Aorta (tissue), 5 donors: ENCODE data around the gene TRIM5. TPM values are rescaled to one million over a fixed set of nuclear protein-coding genes. Genes with fewer than 3 reads are reported as not detected.
"Not testable (repeated sequence)": the region's sequence is repeated elsewhere in the genome, so short reads cannot be mapped to it uniquely, and the experiment has no call there.

Experiments used
- ATAC-seq: fragments of 200-7000 bp; cut with Tn5 transposase; one replicate; pipeline ENCODE4 v1.9.1; 2022; ENCODE audit warnings: moderate library complexity; ENCODE audit not compliant: low FRiP score
- DNase-seq, 2 donors: peaks; one replicate each; pipeline ENCODE4 v3.0.0-alpha.2; 2020
- H3K27ac ChIP-seq, 2 donors: one replicate each; pipeline ENCODE4 v1.5.1; 2013; ENCODE audit warnings: low read length in 2 of 2, mild to moderate bottlenecking in 2 of 2, moderate library complexity in 2 of 2, control low read depth in 1 of 2, inconsistent platforms in 1 of 2, low read depth in 1 of 2
- H3K27me3 ChIP-seq, 2 donors: one replicate each; pipeline ENCODE4 v1.6.1; 2013; ENCODE audit warnings: control low read depth in 1 of 2, low read length in 1 of 2, mild to moderate bottlenecking in 1 of 2, moderate library complexity in 1 of 2; ENCODE audit not compliant: insufficient read depth in 2 of 2, control insufficient read depth in 1 of 2
- H3K36me3 ChIP-seq, 2 donors: one replicate each; pipeline ENCODE4 v1.6.1; 2013; ENCODE audit warnings: control low read depth in 1 of 2, low read length in 1 of 2, mild to moderate bottlenecking in 1 of 2; ENCODE audit not compliant: insufficient read depth in 2 of 2, control insufficient read depth in 1 of 2
- H3K4me1 ChIP-seq, 2 donors: one replicate each; pipeline ENCODE4 v1.6.1; 2013; ENCODE audit warnings: low read length in 2 of 2, control low read depth in 1 of 2, mild to moderate bottlenecking in 1 of 2, moderate library complexity in 1 of 2; ENCODE audit not compliant: insufficient read depth in 2 of 2, control insufficient read depth in 1 of 2
- H3K4me3 ChIP-seq, 2 donors: one replicate each; pipeline ENCODE4 v1.5.1; 2013; ENCODE audit warnings: low read length in 2 of 2, control low read depth in 1 of 2, mild to moderate bottlenecking in 1 of 2
- H3K9me3 ChIP-seq: one replicate; pipeline ENCODE4 v1.6.1; 2013; ENCODE audit warnings: mild to moderate bottlenecking, low read length; ENCODE audit not compliant: control insufficient read depth
- WGBS, 2 donors: extraction: QIAGEN DNeasy Blood & Tissue Kit; methylation state at CpG; one replicate each; pipeline ENCODE4 v1.1.7; 2013; 5-methylcytosine and 5-hydroxymethylcytosine counted together
- intact Hi-C, 2 donors: fragments of 100-400 bp; cut with DNase I; formaldehyde crosslinking; loops; one replicate each; pipeline versions ENCODE4 v1.14.2 to v1.15.0; 2022
- polyA plus RNA-seq, 2 donors: library from polyadenylated mRNA; stranded (reverse); fragments of 200-250 nt; gene quantifications; one replicate each; pipeline ENCODE4 v1.2.3, GENCODE V29; 2013
- total RNA-seq, 2 donors: library from RNA; stranded (reverse); fragmentation: NEBNext Ultra II Directional; extraction: Animal tissue kit (Norgen Biotek cat#: 25700); gene quantifications; one replicate each; pipeline ENCODE4 v1.2.1, GENCODE V29; 2021
- donor health status: healthy with polysubstance abuse.
- donor health status: Bipolar disorder and iron deficiency.
- donor health status: DM: no; HTN: no; CAD: no.
- donor health status: DM: no; HTN: no; CAD: no.
- donor health status: DM: yes; HTN: yes; CAD: no.

The TRIM5 gene
- total and polyA plus RNA-seq, 4 donors = 16.0 to 42.0 (median 29.9) TPM

DNA sequence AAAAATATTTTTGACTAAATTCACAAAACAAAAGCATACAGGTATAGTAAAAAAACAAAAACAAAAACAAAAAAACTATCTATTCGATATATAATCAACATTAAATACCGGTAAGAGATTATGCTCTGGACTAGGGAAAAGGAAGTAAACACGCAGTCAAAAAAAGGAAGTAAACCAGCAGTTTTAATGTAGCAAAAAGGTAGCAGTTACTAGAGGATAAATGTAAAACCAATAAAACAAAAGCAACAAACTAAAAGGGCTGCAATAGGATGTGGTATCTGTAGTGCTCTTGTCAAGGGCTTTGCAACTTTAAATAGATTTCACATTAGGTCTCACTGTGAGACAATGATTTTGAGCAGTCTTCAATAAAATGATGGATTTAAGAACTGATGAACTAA, 7.1 kb upstream of the TRIM5 start:
- 89 to 91% methylated on average over 3 of the region's 3 CpGs for WGBS, 2 donors
- H3K4me1 ChIP-seq = peaks cover 0 to 4% of the 10 kb centered on the region in 2 donors
- intact Hi-C loops = loop anchor here in 1 of 2 donors (5.0 kb wide), 1 partner anchor 90 kb away; no protein-coding TSS in a partner anchor
- DNase-seq = no peak
- H3K27me3 ChIP-seq = no peaks in the 10 kb centered on the region
- H3K4me3 ChIP-seq = no peak overlapping the region
- H3K27ac ChIP-seq = no peak overlapping the region
- H3K36me3 ChIP-seq = peaks cover 3 to 8% of the 10 kb centered on the region in 2 donors
- H3K9me3 ChIP-seq = no peaks in the 10 kb centered on the region
- no peak for ATAC-seq

DNA sequence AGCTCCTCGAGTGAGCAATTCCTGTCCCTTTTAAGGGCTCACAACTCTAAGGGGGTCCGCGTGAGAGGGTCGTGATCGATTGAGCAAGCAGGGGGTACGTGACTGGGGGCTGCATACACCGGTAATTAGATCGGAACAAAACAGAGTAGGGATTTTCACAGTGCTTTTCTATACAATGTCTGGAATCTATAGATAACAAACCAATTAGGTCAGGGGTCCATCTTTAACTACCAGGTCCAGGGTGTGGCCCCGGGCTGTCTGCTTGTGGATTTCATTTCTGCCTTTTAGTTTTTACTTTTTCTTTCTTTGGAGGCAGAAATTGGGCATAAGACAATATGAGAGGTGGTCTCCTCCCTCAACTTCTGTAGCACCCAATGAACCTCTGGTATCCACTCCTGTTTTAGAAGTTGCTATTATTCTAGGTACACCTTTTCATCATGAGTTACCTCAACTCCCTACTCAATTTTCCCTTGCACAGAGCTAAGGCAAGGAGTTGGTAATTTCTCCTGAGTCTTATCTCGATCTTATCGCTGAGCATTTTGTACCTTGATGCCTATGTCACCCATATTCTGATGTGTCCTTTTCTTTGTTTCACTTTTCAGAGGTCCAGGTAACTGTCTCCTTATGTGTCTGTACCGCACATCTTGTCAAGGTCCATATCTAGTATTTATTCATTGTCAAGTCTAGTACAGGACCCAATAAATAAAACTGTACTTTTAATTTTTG, 6.5 kb upstream of the TRIM5 start:
- not testable (repeated sequence) for H3K36me3 ChIP-seq, ATAC-seq, H3K9me3 ChIP-seq, DNase-seq, H3K4me1 ChIP-seq, H3K27me3 ChIP-seq
- 62 to 69% methylated on average over 12 of the region's 12 CpGs for WGBS, 2 donors
- Histone ChIP-seq H3K27ac (peak overlapping the region; percentile 61 to 82), H3K4me3 (peak overlapping the region in 1 of 2 donors; percentile 84)
- intact Hi-C loops = loop anchor here in 1 of 2 donors (5.0 kb wide), 1 partner anchor 89 kb away; no protein-coding TSS in a partner anchor

DNA sequence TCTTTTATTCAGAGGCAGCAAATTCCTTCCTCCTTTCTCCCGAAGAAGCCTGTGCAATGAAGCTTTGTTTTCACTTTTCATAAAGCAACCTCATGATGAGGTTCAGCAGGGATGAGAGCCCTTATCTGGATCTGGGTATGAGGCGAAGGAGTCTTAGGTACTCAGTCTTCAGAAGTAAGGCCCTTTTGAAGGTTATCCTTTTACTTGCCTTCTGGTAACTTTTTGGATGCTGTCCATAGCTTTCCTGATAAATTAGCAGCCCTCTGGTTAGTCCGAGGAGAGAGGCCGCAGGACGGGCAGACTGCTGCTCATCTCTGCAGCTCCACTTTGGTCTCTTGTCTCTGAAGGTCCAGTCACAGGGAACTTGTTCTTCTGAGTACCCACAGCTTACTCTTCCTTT, 5.9 kb upstream of the TRIM5 start:
- Histone ChIP-seq H3K27ac (peak overlapping the region; percentile 61 to 82), H3K4me3 (peak overlapping the region; percentile 84), H3K4me1 (peaks cover 0 to 4% of the 10 kb centered on the region in 2 donors), H3K27me3 (no peaks in the 10 kb centered on the region), H3K36me3 (peaks cover 0 to 3% of the 10 kb centered on the region in 2 donors), H3K9me3 (no peaks in the 10 kb centered on the region)
- whole genome bisulfite sequencing, 2 donors = 6 to 7% methylated on average over 5 of the region's 5 CpGs
- intact Hi-C loops = loop anchor here in 1 of 2 donors (5.0 kb wide), 1 partner anchor 88 kb away; no protein-coding TSS in a partner anchor
- DNase-seq (no peak), ATAC-seq (peak; percentile 69)

DNA sequence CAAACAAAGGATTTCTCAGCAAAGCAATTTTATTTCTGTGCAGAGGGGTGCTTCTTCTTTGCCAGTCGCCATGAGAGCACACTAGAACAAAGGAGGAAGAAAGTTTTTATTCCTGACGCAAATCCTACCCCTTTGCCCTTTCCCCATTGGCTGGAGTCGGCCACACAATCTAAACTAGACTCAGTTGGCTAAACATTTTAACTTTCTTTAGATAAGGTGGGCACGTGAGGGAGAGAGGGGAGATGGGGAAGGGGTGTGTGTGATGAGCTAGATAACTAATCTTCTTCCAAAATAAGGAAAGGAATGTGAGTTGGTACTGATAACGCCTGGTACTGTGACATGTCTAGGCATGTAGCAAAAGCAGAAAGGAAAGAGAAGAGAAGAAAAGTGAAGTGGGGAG, 5.3 kb upstream of the TRIM5 start:
- DNase-seq (no peak), ATAC-seq (peak; percentile 80)
- intact Hi-C loops = loop anchor here in 1 of 2 donors (5.0 kb wide), 1 partner anchor 88 kb away; no protein-coding TSS in a partner anchor
- peaks cover 0 to 4% of the 10 kb centered on the region in 2 donors for H3K4me1 ChIP-seq
- H3K27me3 ChIP-seq = no peaks in the 10 kb centered on the region
- no peaks in the 10 kb centered on the region for H3K9me3 ChIP-seq
- peak overlapping the region; percentile 94 to 98 for H3K27ac ChIP-seq
- H3K36me3 ChIP-seq = peaks cover 0 to 3% of the 10 kb centered on the region in 2 donors
- peak overlapping the region; percentile 84 for H3K4me3 ChIP-seq
- 1 to 6% methylated on average over 5 of the region's 5 CpGs for WGBS, 2 donors

DNA sequence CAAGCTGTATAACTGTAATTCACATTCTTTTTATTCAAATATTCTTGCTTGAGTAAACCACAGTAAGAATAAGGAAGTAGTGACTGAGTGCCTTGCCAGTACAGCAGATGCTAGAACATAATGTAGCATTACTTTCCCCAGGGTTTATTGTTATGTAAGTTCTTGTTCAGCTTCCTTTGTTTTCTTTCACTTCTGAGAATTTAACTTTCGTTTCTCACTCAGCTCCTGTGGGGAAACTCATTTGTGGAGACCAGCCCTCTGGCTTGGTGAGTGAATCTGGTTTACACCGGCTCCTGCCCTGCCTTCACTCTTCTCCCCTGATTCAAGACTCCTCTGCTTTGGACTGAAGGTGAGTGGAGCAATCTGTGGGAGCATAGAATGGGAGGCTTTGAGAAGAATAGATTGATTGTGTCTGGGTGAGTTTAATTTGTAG, 4.7 kb upstream of the TRIM5 start, which contains the start of gene TRIM22:
Gene TRIM22, plus strand, starts transcription at position 240 of the 433 bp plus-strand sequence. CDS start 6,443 bp downstream, outside the sequence.
- peaks cover 0 to 3% of the 10 kb centered on the region in 2 donors for H3K36me3 ChIP-seq
- WGBS, 2 donors = 0% methylated on average over 2 of the region's 2 CpGs
- peaks cover 0 to 4% of the 10 kb centered on the region in 2 donors for H3K4me1 ChIP-seq
- DNase-seq (peak in 1 of 2 donors; percentile 64), ATAC-seq (peak; percentile 79)
- H3K27me3 ChIP-seq = no peaks in the 10 kb centered on the region
- intact Hi-C loops = loop anchor here in 1 of 2 donors (10.0 kb wide), 1 partner anchor 65 kb away; the partner anchor contains the start of gene TRIM34
- H3K9me3 ChIP-seq = no peaks in the 10 kb centered on the region
- H3K4me3 ChIP-seq = peak within 1 kb of the TSS; percentile 84
- peak within 1 kb of the TSS; percentile 94 to 98 for H3K27ac ChIP-seq

DNA sequence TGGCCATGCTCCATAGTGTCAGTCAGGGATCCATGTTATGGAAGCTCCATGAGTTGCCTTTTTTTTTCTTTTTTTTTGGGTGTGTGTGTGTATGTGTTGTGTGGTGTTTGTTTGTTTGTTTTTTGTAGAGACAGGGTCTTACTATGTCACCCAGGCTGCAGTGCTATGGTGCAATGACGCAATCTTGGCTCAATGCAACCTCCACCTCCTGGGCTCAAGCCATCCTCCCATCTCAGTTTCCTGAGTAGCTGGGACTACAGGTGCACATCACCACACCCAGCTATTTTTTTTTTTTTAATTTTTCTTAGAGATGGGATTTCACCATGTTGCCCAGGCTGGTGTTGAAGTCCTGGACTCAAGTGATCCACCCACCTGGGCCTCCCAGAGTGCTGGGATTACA, 3.6 kb upstream of the TRIM5 start:
- H3K27ac ChIP-seq = peak overlapping the region in 1 of 2 donors; percentile 36
- ATAC-seq (no peak), DNase-seq (no peak)
- intact Hi-C loops = loop anchor here in 1 of 2 donors (10.0 kb wide), 1 partner anchor 64 kb away; the partner anchor contains the start of gene TRIM34
- H3K36me3 ChIP-seq = no peaks in the 10 kb centered on the region
- no peaks in the 10 kb centered on the region for H3K9me3 ChIP-seq
- peaks cover 0 to 4% of the 10 kb centered on the region in 2 donors for H3K4me1 ChIP-seq
- 92 to 98% methylated on average over 1 of the region's 1 CpG for WGBS, 2 donors
- H3K27me3 ChIP-seq = no peaks in the 10 kb centered on the region
- no peak overlapping the region for H3K4me3 ChIP-seq

DNA sequence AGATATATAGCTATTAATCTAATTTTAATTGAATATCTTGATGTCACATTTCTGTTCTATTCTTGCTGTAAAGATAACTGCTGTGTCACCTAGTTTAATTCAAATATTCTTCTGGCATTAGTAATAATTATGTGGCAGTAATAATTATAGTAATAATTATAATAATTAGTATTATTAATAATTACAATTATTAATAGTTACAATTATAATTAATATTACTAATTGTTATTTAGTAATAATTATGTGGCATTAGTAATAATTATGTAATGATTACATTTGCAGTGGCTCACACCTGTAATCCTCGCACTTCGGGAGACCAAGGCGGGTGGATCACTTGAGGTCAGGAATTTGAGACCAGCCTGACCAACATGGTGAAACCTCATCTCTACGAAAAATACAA, 1.6 kb upstream of the TRIM5 start:
- peaks cover 0 to 4% of the 10 kb centered on the region in 2 donors for H3K4me1 ChIP-seq
- intact Hi-C loops = loop anchor here in 1 of 2 donors (10.0 kb wide), 1 partner anchor 62 kb away; the partner anchor contains the start of gene TRIM34
- no peaks in the 10 kb centered on the region for H3K27me3 ChIP-seq
- H3K36me3 ChIP-seq = no peaks in the 10 kb centered on the region
- WGBS, 2 donors = 97% methylated on average over 4 of the region's 4 CpGs
- DNase-seq (no peak), ATAC-seq (no peak)
- H3K9me3 ChIP-seq = no peaks in the 10 kb centered on the region
- H3K27ac ChIP-seq = no peak overlapping the region
- no peak overlapping the region for H3K4me3 ChIP-seq

DNA sequence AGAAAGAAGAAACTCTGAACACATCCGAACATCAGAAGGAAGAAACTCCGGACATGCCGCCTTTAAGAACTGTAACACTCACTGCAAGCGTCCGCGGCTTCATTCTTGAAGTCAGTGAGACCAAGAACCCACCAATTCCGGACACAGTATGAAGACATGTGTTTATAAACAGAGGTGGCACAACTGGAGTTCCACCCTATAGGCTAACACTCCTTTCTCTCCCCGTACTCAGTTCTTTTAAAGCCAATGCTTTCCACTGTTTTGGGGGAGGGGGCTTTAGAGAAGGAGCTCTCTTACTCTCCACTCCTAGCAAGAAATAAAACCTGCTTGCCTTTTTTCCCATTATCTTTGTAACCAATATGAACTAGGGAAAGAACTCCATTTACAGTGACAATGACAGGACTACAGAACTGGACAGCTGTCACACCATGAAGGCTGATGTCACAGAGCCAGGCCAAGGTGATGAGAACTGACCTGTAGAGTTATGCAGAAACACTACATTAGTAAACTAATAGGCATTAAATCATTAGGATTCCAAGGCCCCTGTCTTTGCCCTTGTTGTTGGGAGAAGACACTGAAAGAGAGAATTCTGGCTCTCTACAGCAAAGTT, 733 bp downstream of the TRIM5 start:
- peak overlapping the region; percentile 97 to 98 for H3K27ac ChIP-seq

More for the DNA sequence above, 733 bp downstream of the TRIM5 start:
- Histone ChIP-seq H3K4me1 (no peaks in the 10 kb centered on the region), H3K27me3 (no peaks in the 10 kb centered on the region), H3K4me3 (peak overlapping the region; percentile 81 to 88), H3K36me3 (peaks cover 0 to 1% of the 10 kb centered on the region in 2 donors), H3K9me3 (no peaks in the 10 kb centered on the region)
- 32 to 35% methylated on average over 5 to 6 of the region's 8 CpGs for WGBS, 2 donors
- no peak for ATAC-seq
- intact Hi-C loops = loop anchor here (2.0 to 10.0 kb wide), 2 partner anchors 59 to 83 kb away; partner anchors contain the start of gene TRIM34 (in 1 of the 2)
- no peak for DNase-seq
